GM12878 (cell line): ENCODE data around the gene LMO2. TPM values are rescaled to one million over a fixed set of nuclear protein-coding genes. Genes with fewer than 3 reads are reported as not detected.

Experiments
- ASH2L ChIP-seq: fragments of 300-600, 200-600 bp; sonication (generic); IDR thresholded peaks from 2 replicates; pipeline ENCODE4 v1.6.1; 2017; ENCODE audit warnings: low read depth, mild to moderate bottlenecking, borderline replicate concordance
- EP300 ChIP-seq, 2 experiments: fragments of 150-350 bp in 1 of 2; IDR thresholded peaks; 2 replicates each; pipeline ENCODE4 v1.6.1; 2011 to 2012; ENCODE audit warnings: low read depth in 2 of 2, low read length in 2 of 2, borderline replicate concordance in 1 of 2, improper control_type of control experiment in 1 of 2, inconsistent platforms in 1 of 2; ENCODE audit not compliant: control insufficient read depth in 1 of 2
- HCFC1 ChIP-seq: fragments of 150-350 bp; IDR thresholded peaks from 2 replicates; pipeline ENCODE4 v1.6.1; 2014; ENCODE audit warnings: low read length
- JUND ChIP-seq: IDR thresholded peaks from 2 replicates; pipeline ENCODE4 v1.6.1; 2012; ENCODE audit warnings: low read depth, mild to moderate bottlenecking, low read length, improper control_type of control experiment, moderate library complexity
- LARP7 ChIP-seq: fragments of 450-650 bp; IDR thresholded peaks from 2 replicates; pipeline ENCODE4 v1.6.1; 2017; ENCODE audit warnings: mild to moderate bottlenecking
- MEF2A ChIP-seq: IDR thresholded peaks from 2 replicates; pipeline ENCODE4 v1.6.1; 2011; ENCODE audit warnings: low read depth, mild to moderate bottlenecking, low read length, moderate library complexity; ENCODE audit not compliant: insufficient read depth
- MEF2B ChIP-seq: fragments of 450-650 bp; IDR thresholded peaks from 2 replicates; pipeline ENCODE4 v1.6.1; 2018; ENCODE audit warnings: mild to moderate bottlenecking, moderate library complexity; ENCODE audit not compliant: partially characterized antibody, poor library complexity, severe bottlenecking
- MTA3 ChIP-seq: IDR thresholded peaks from 2 replicates; pipeline ENCODE4 v1.6.1; 2012; ENCODE audit warnings: low read length, inconsistent platforms, borderline replicate concordance
- NBN ChIP-seq: fragments of 450-650 bp; IDR thresholded peaks from 2 replicates; pipeline ENCODE4 v1.6.1; 2016
- NFYA ChIP-seq: IDR thresholded peaks from 2 replicates; pipeline ENCODE4 v1.6.1; 2011; ENCODE audit warnings: low read depth, mild to moderate bottlenecking, low read length, improper control_type of control experiment, borderline replicate concordance
- NFYB ChIP-seq: IDR thresholded peaks from 2 replicates; pipeline ENCODE4 v1.6.1; 2011; ENCODE audit warnings: low read depth, mild to moderate bottlenecking, low read length, improper control_type of control experiment, moderate library complexity; ENCODE audit not compliant: insufficient read depth
- NR2C2 ChIP-seq: IDR thresholded peaks from 2 replicates; pipeline ENCODE4 v1.6.1; 2011; ENCODE audit warnings: borderline replicate concordance, low read depth; ENCODE audit not compliant: control insufficient read depth, insufficient read length
- POLR2AphosphoS2 ChIP-seq: IDR thresholded peaks from 2 replicates; pipeline ENCODE4 v1.6.1; 2011; ENCODE audit warnings: low read depth, mild to moderate bottlenecking, low read length, improper control_type of control experiment, moderate library complexity
- POLR2AphosphoS5 ChIP-seq: IDR thresholded peaks from 2 replicates; pipeline ENCODE4 v1.6.1; 2011; ENCODE audit warnings: mild to moderate bottlenecking, low read length, inconsistent platforms
- RCOR1 ChIP-seq: conservative IDR thresholded peaks from 2 replicates; pipeline ENCODE4 v1.6.1; 2012; ENCODE audit warnings: low read depth, low read length, improper control_type of control experiment
- SP1 ChIP-seq: IDR thresholded peaks from one replicate; pipeline ENCODE4 v1.6.1; 2011; ENCODE audit warnings: low read depth, low read length
- STAT1 ChIP-seq: fragments of 450-650 bp; conservative IDR thresholded peaks from 2 replicates; pipeline ENCODE4 v1.6.1; 2014; ENCODE audit warnings: antibody characterized with exemption, mild to moderate bottlenecking
- SUPT20H ChIP-seq: IDR thresholded peaks from 2 replicates; pipeline ENCODE4 v1.6.1; 2011; ENCODE audit warnings: low read depth, mild to moderate bottlenecking, low read length, moderate library complexity, borderline replicate concordance; ENCODE audit not compliant: control insufficient read depth
- TARDBP ChIP-seq: IDR thresholded peaks from 2 replicates; pipeline ENCODE4 v1.6.1; 2016; ENCODE audit warnings: borderline replicate concordance
- TCF12 ChIP-seq: IDR thresholded peaks from 2 replicates; pipeline ENCODE4 v1.6.1; 2011; ENCODE audit warnings: low read depth, mild to moderate bottlenecking, low read length
- ZNF207 ChIP-seq: fragments of 450-650 bp; IDR thresholded peaks from 2 replicates; pipeline ENCODE4 v1.6.1; 2014; ENCODE audit warnings: antibody characterized with exemption, mild to moderate bottlenecking, borderline replicate concordance
- ZNF24 ChIP-seq: fragments of 450-650 bp; IDR thresholded peaks from 2 replicates; pipeline ENCODE4 v1.6.1; 2017; ENCODE audit warnings: antibody characterized with exemption, mild to moderate bottlenecking
- ZSCAN29 ChIP-seq: fragments of 450-650 bp; IDR thresholded peaks from 2 replicates; pipeline ENCODE4 v1.6.1; 2017; ENCODE audit warnings: mild to moderate bottlenecking, moderate library complexity
- polyA plus RNA-seq, 11 experiments: library from polyadenylated mRNA; depleted of rRNA in 4 of 11; unstranded in 6 of 11; stranded (reverse) in 5 of 11; fragments of >200 nt; fragmentation: Nextera tagmentation in 4 of 11; fragmentation: Illumina TruSeq in 1 of 11; extraction: Ambion mirVana in 4 of 11; extraction: Trizol in 1 of 11; gene quantifications; 1 replicate in 1 of 11; 2 replicates in 10 of 11; pipeline versions ENCODE4 v1.2.1 to v1.2.3, GENCODE V29; 2011 to 2016; ENCODE audit warnings: inconsistent platforms in 2 of 11, missing spikeins in 2 of 11, low read depth in 1 of 11
- total RNA-seq, 4 experiments: library from RNA; depleted of rRNA in 3 of 4; stranded (reverse); fragments of >200 nt in 3 of 4; fragmentation: Illumina TruSeq in 1 of 4; extraction: Trizol in 1 of 4; gene quantifications; 2 replicates each; pipeline versions ENCODE4 v1.2.1 to v1.2.3, GENCODE V29; 2013 to 2021
- TF ChIP-seq, protein P1 (sequence below): fragments of 450-650 bp; IDR thresholded peaks from 2 replicates; pipeline ENCODE4 v1.6.1; 2016; ENCODE audit warnings: mild to moderate bottlenecking
- TF ChIP-seq, protein P2 (sequence below): IDR thresholded peaks from 2 replicates; pipeline ENCODE4 v1.6.1; 2011; ENCODE audit warnings: low read depth, low read length, improper control_type of control experiment, borderline replicate concordance
- TF ChIP-seq, protein P3 (sequence below): fragments of 450-650 bp; formaldehyde crosslinking; IDR thresholded peaks from 2 replicates; pipeline ENCODE4 v1.4.0; 2020; ENCODE audit warnings: mild to moderate bottlenecking, moderate library complexity

The LMO2 gene
- total and polyA plus RNA-seq, 10 of the 15 experiments (the other 5 are each of a cell fraction or from before 2014, with no cell fraction given), result 0.29 to 1.9 (median 1.1) TPM; not detected in 1

- peak; percentile 90 to 96 for TF ChIP-seq EP300 (IDR thresholded peaks at IDR 0.05; ENCODE audit: borderline replicate concordance in 1 of 2, control insufficient read depth in 1 of 2, low read depth in 2 of 2, low read length in 2 of 2)
- TF ChIP-seq MEF2A, result peak; percentile 88
- peak; percentile 88 for TF ChIP-seq MEF2B
- no peak for TF ChIP-seq SP1
- TF ChIP-seq RCOR1, result no peak
- peak; percentile 94 for TF ChIP-seq TCF12
- peak; percentile 61; the same call in 1 of the 2 replicates for TF ChIP-seq NBN
- no peak for TF ChIP-seq ZSCAN29
- TF ChIP-seq, protein P1, sequence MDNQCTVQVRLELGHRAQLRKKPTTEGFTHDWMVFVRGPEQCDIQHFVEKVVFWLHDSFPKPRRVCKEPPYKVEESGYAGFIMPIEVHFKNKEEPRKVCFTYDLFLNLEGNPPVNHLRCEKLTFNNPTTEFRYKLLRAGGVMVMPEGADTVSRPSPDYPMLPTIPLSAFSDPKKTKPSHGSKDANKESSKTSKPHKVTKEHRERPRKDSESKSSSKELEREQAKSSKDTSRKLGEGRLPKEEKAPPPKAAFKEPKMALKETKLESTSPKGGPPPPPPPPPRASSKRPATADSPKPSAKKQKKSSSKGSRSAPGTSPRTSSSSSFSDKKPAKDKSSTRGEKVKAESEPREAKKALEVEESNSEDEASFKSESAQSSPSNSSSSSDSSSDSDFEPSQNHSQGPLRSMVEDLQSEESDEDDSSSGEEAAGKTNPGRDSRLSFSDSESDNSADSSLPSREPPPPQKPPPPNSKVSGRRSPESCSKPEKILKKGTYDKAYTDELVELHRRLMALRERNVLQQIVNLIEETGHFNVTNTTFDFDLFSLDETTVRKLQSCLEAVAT, result no peak
- TF ChIP-seq TARDBP, result no peak
- no peak for TF ChIP-seq POLR2AphosphoS2
- no peak for TF ChIP-seq NFYB
- no peak for TF ChIP-seq SUPT20H
- no peak for TF ChIP-seq HCFC1
- TF ChIP-seq JUND, result no peak
- TF ChIP-seq ASH2L, result no peak
- TF ChIP-seq POLR2AphosphoS5, result no peak
- TF ChIP-seq NFYA, result no peak
- peak; percentile 93; the same call in 1 of the 2 replicates for TF ChIP-seq MTA3
- no peak for TF ChIP-seq STAT1
- TF ChIP-seq, protein P2, sequence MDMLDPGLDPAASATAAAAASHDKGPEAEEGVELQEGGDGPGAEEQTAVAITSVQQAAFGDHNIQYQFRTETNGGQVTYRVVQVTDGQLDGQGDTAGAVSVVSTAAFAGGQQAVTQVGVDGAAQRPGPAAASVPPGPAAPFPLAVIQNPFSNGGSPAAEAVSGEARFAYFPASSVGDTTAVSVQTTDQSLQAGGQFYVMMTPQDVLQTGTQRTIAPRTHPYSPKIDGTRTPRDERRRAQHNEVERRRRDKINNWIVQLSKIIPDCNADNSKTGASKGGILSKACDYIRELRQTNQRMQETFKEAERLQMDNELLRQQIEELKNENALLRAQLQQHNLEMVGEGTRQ, result peak; percentile 23; the same call in 1 of the 2 replicates
- TF ChIP-seq ZNF207, result no peak
- no peak for TF ChIP-seq ZNF24
- no peak for TF ChIP-seq LARP7
- TF ChIP-seq, protein P3, sequence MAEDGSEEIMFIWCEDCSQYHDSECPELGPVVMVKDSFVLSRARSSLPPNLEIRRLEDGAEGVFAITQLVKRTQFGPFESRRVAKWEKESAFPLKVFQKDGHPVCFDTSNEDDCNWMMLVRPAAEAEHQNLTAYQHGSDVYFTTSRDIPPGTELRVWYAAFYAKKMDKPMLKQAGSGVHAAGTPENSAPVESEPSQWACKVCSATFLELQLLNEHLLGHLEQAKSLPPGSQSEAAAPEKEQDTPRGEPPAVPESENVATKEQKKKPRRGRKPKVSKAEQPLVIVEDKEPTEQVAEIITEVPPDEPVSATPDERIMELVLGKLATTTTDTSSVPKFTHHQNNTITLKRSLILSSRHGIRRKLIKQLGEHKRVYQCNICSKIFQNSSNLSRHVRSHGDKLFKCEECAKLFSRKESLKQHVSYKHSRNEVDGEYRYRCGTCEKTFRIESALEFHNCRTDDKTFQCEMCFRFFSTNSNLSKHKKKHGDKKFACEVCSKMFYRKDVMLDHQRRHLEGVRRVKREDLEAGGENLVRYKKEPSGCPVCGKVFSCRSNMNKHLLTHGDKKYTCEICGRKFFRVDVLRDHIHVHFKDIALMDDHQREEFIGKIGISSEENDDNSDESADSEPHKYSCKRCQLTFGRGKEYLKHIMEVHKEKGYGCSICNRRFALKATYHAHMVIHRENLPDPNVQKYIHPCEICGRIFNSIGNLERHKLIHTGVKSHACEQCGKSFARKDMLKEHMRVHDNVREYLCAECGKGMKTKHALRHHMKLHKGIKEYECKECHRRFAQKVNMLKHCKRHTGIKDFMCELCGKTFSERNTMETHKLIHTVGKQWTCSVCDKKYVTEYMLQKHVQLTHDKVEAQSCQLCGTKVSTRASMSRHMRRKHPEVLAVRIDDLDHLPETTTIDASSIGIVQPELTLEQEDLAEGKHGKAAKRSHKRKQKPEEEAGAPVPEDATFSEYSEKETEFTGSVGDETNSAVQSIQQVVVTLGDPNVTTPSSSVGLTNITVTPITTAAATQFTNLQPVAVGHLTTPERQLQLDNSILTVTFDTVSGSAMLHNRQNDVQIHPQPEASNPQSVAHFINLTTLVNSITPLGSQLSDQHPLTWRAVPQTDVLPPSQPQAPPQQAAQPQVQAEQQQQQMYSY (CRISPR knock-in tag), result no peak
- no peak for TF ChIP-seq NR2C2
Observed at GRCh38 chr11:33920838-33921613, 29.1 kb upstream of the LMO2 start (continued).
